Trophoblast cell (in vitro differentiated cells and primary cell): ENCODE data around the gene ARPC2.

ENCODE experiments used
- DNase-seq, 2 donors: peaks; one replicate each; pipeline ENCODE4 v3.0.0-alpha.2; 2016
- H2AFZ ChIP-seq: 2 replicates; pipeline ENCODE4 v1.6.1; 2013; ENCODE audit warnings: low read length, moderate library complexity, mild to moderate bottlenecking; ENCODE audit not compliant: insufficient read depth, poor library complexity
- H2AK5ac ChIP-seq: 2 replicates; pipeline ENCODE4 v1.6.1; 2013; ENCODE audit warnings: mild to moderate bottlenecking, low read length
- H2BK120ac ChIP-seq: 2 replicates; pipeline ENCODE4 v1.6.1; 2013; ENCODE audit warnings: low read length, mild to moderate bottlenecking, moderate library complexity; ENCODE audit not compliant: insufficient read depth, poor library complexity
- H2BK12ac ChIP-seq: 2 replicates; pipeline ENCODE4 v1.6.1; 2013; ENCODE audit warnings: mild to moderate bottlenecking, low read length, moderate library complexity
- H2BK5ac ChIP-seq: 2 replicates; pipeline ENCODE4 v1.6.1; 2013; ENCODE audit warnings: low read length, low read depth, moderate library complexity, mild to moderate bottlenecking; ENCODE audit not compliant: poor library complexity
- H3K14ac ChIP-seq: 2 replicates; pipeline ENCODE4 v1.6.1; 2013; ENCODE audit warnings: mild to moderate bottlenecking, low read length
- H3K18ac ChIP-seq: 2 replicates; pipeline ENCODE4 v1.6.1; 2013; ENCODE audit warnings: mild to moderate bottlenecking, low read length
- H3K23ac ChIP-seq: 2 replicates; pipeline ENCODE4 v1.6.1; 2013; ENCODE audit warnings: low read length
- H3K27ac ChIP-seq: 2 replicates; pipeline ENCODE4 v1.5.1; 2013; ENCODE audit warnings: low read depth, mild to moderate bottlenecking, inconsistent platforms, low read length, moderate library complexity
- H3K27me3 ChIP-seq: 2 replicates; pipeline ENCODE4 v1.6.1; 2013; ENCODE audit warnings: inconsistent platforms, mild to moderate bottlenecking, low read length, moderate library complexity; ENCODE audit not compliant: insufficient read depth
- H3K36me3 ChIP-seq, 2 experiments: 1 replicate in 1 of 2; 2 replicates in 1 of 2; pipeline ENCODE4 v1.6.1; 2013; ENCODE audit warnings: low read length in 2 of 2, mild to moderate bottlenecking in 2 of 2, moderate library complexity in 1 of 2; ENCODE audit not compliant: insufficient read depth in 2 of 2, control insufficient read depth in 1 of 2
- H3K4ac ChIP-seq: 2 replicates; pipeline ENCODE4 v1.6.1; 2013; ENCODE audit warnings: low read depth, mild to moderate bottlenecking, low read length, moderate library complexity
- H3K4me1 ChIP-seq, 2 experiments: 1 replicate in 1 of 2; 2 replicates in 1 of 2; pipeline ENCODE4 v1.6.1; 2013; ENCODE audit warnings: low read length in 2 of 2, mild to moderate bottlenecking in 2 of 2, moderate library complexity in 1 of 2; ENCODE audit not compliant: insufficient read depth in 2 of 2, control insufficient read depth in 1 of 2
- H3K4me2 ChIP-seq: 2 replicates; pipeline ENCODE4 v1.6.1; 2013; ENCODE audit warnings: inconsistent platforms, mild to moderate bottlenecking, low read length, moderate library complexity
- H3K4me3 ChIP-seq: 2 replicates; pipeline ENCODE4 v1.5.1; 2013; ENCODE audit warnings: mild to moderate bottlenecking, low read depth, low read length, inconsistent platforms
- H3K79me1 ChIP-seq: one replicate; pipeline ENCODE4 v1.6.1; 2013; ENCODE audit warnings: low read length
- H3K79me2 ChIP-seq: 2 replicates; pipeline ENCODE4 v1.6.1; 2013; ENCODE audit warnings: low read length, mild to moderate bottlenecking; ENCODE audit not compliant: control insufficient read depth, insufficient read depth, poor library complexity
- H3K9ac ChIP-seq: 2 replicates; pipeline ENCODE4 v1.6.1; 2013; ENCODE audit warnings: mild to moderate bottlenecking, low read length
- H3K9me3 ChIP-seq: 2 replicates; pipeline ENCODE4 v1.6.1; 2013; ENCODE audit warnings: low read depth, mild to moderate bottlenecking, control low read depth, inconsistent platforms, low read length; ENCODE audit not compliant: insufficient read depth
- H4K12ac ChIP-seq: 2 replicates; pipeline ENCODE4 v1.6.1; 2013; ENCODE audit warnings: low read depth, mild to moderate bottlenecking, low read length, moderate library complexity
- H4K8ac ChIP-seq: 2 replicates; pipeline ENCODE4 v1.6.1; 2013; ENCODE audit warnings: low read depth, mild to moderate bottlenecking, low read length, moderate library complexity
- H4K91ac ChIP-seq: one replicate; pipeline ENCODE4 v1.6.1; 2013; ENCODE audit warnings: low read depth, mild to moderate bottlenecking, low read length, moderate library complexity
- WGBS: extraction: QIAGEN DNeasy Blood & Tissue Kit; methylation state at CpG from one replicate; pipeline ENCODE4 v1.1.7; 2013; ENCODE audit warnings: missing lambda C conversion rate; ENCODE audit not compliant: insufficient read length, insufficient coverage; ENCODE audit errors: extremely low coverage; 5-methylcytosine and 5-hydroxymethylcytosine counted together

ARPC2 gene

DNA sequence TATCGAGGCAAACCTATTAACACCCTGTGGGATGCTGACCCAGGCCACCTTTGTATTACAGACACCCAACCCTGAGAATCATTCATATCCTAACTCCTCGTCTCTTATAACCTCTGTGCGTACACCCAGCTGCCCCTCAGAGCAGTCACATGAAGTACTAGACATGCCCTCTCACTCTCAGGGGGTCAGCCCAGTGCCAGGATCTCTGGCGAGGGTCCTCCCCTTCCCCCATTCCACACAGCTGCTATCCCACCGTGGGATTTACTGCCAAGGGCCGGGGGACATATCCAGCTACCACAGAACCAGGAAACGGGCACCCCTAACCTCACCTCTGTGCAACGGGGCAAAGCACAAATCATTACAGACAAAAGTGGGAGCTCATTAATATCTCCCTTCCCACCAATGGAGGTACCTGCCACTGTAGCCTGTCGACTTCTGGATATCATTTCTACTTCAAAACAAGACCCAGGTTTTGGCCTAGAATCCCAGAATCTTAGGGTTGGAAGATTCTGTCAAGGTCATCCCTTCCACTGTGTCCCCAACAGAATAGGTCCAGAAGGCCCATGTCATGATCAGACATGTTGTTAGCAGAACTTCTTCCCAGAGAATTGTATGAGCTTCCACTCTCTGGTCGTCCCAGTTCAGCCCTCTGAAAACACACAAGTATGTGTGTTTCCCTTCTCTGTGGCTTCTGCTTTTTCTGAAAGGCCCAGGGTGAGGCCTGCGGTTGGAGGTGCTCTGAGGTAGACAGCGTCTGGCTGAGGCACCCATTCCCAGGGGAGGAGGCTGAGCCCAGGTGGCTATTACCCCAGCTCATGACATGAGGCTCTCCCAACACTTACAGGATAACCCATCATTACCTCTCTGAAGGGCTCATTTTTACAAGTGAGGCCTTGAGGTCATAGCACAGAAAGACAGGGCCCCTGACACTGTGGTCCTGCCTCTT lies 73.6 kb downstream of the ARPC2 start:
- peak overlapping the region; percentile 84 for H3K18ac ChIP-seq
- no peak overlapping the region for H3K9ac ChIP-seq
- H4K8ac ChIP-seq: peak overlapping the region; percentile 61
- no CpG with 5 or more reads among the region's 12 CpGs for WGBS
- no peaks in the 10 kb centered on the region for H3K36me3 ChIP-seq
- peak overlapping the region; percentile 51 for H3K4ac ChIP-seq
- H2BK12ac ChIP-seq: peak overlapping the region; percentile 46
- H4K12ac ChIP-seq: no peak overlapping the region
- no peak overlapping the region for H2AFZ ChIP-seq
- H3K79me1 ChIP-seq: peaks cover 45% of the 10 kb centered on the region
- peak overlapping the region; percentile 41 for H3K14ac ChIP-seq
- peak overlapping the region; percentile 74 for H2BK120ac ChIP-seq
- peak overlapping the region; percentile 54 for H3K27ac ChIP-seq
- H3K9me3 ChIP-seq: no peaks in the 10 kb centered on the region
- no peaks in the 10 kb centered on the region for H3K27me3 ChIP-seq
- peak overlapping the region; percentile 81 for H2BK5ac ChIP-seq
- no peak overlapping the region for H3K23ac ChIP-seq
- H3K4me1 ChIP-seq: peaks cover 55 to 63% of the 10 kb centered on the region in 2 experiments
- H3K4me3 ChIP-seq: peak overlapping the region; percentile 9
- H3K79me2 ChIP-seq: peaks cover 30% of the 10 kb centered on the region
- peak overlapping the region; percentile 62 for H4K91ac ChIP-seq
- peak overlapping the region; percentile 86 for H2AK5ac ChIP-seq
- no peak for DNase-seq
- H3K4me2 ChIP-seq: peak overlapping the region; percentile 71

DNA sequence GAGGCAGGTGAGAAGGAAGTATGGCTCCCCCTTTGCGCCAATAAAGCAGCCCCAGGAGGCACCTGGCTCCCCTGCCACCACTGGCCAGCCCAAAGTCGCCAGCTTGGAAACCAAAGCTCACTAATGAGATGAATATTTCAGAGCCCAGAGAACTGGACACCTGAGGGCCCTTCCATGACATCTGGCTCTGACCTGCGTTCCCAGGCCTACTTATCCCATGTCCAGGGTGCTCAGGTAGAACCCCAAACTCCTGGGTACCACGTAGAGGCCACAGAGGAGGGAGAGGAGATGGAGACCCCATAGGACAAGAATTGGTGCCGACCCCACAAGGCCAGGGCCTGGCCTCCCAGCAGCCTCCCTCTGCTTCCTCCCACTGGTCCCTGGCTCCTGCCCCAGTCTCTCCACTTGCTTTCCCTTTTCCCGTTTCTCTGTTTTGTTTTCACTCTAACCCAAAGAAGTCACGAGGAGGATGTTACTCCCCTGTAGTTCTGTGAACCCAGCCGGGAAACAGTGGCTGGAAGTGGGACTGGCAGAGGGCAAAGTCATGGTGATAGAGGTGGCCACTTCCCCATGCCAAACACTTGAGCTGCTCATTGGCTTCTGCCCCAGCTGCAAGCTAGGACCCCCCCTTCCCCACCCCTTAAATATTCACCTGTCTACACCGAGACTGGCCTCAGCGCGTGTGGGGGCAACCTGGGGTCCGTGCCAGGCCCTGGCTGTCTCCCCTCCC lies 74.5 kb downstream of the ARPC2 start:
- Histone ChIP-seq H4K91ac (peak overlapping the region; percentile 83), H2BK120ac (peak overlapping the region; percentile 39), H3K9ac (peak overlapping the region; percentile 86), H3K14ac (peak overlapping the region; percentile 82), H3K4me2 (peak overlapping the region; percentile 71), H3K36me3 (no peaks in the 10 kb centered on the region), H3K79me2 (peaks cover 22% of the 10 kb centered on the region), H4K12ac (peak overlapping the region; percentile 55), H3K4me1 (peaks cover 46 to 57% of the 10 kb centered on the region in 2 experiments), H3K79me1 (peaks cover 38% of the 10 kb centered on the region), H3K4me3 (peak overlapping the region; percentile 77), H4K8ac (peak overlapping the region; percentile 47), H2AFZ (peak overlapping the region; percentile 5), H3K27me3 (no peaks in the 10 kb centered on the region), H2BK12ac (peak overlapping the region; percentile 46), H3K18ac (peak overlapping the region; percentile 88), H2AK5ac (peak overlapping the region; percentile 86), H3K27ac (peak overlapping the region; percentile 54), H3K9me3 (no peaks in the 10 kb centered on the region), H2BK5ac (peak overlapping the region; percentile 81), H3K23ac (no peak overlapping the region), H3K4ac (peak overlapping the region; percentile 51)
- WGBS: no CpG with 5 or more reads among the region's 12 CpGs
- DNase-seq: no peak

DNA sequence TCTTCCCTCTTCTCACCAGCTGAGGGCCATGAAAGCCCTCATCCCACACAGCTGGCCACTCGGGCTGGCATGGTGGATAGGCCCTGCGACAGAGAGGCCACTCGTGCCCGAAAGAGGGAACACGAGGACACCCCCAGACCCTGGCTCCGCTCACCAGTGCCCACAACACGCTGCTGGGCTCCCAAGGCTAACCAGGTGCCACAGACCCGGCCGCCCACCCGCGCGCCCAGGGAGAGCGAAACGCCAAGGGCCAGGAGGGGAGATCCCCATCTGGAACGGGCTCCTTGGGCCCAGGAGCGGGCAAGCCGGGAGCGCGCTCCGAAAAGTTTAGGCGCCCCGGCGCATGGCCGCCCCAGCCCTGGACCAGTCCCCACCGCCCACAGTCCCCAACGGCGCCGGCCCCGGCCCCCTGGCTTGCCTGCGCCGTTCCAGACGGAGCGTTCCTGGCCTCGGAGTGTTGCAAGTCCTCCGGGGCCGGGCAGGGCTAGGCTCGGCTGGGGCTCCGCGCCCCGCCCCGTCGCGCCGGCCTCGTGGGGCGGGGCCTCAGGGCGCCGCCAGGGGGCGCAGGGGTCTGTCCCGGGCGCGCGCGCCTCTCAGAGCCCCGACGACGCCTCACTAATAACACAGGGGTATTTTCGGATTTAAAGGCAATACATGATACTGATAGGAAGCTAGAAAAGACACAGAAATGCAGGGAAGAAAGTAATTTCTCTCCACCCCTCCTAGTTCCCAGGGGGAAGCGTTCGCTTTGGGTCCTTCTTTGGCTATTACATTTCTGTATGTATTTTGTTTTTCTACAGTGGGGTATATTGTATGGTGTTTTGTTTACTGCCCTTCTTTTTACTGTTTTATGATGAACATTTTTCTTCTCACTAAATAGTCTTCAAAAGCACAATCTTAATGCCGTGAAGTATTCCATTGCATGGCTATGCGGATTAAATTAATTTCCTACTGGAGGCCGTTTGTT lies 75.3 kb downstream of the ARPC2 start, which contains the start of gene TMBIM1:
TSS of gene TMBIM1 (minus strand) at position 456 of the 967 bp plus-strand sequence. CDS start 10,362 bp downstream, outside the sequence.
- Histone ChIP-seq H2BK5ac (peak within 1 kb of the TSS; percentile 51), H3K9ac (peak within 1 kb of the TSS; percentile 86), H3K9me3 (no peaks in the 10 kb centered on the region), H3K79me2 (peaks cover 20% of the 10 kb centered on the region), H3K4me2 (peak within 1 kb of the TSS; percentile 71), H3K4me1 (peaks cover 41 to 50% of the 10 kb centered on the region in 2 experiments), H3K18ac (peak within 1 kb of the TSS; percentile 88), H2BK120ac (peak within 1 kb of the TSS; percentile 39), H2AK5ac (peak within 1 kb of the TSS; percentile 25), H3K79me1 (peaks cover 33% of the 10 kb centered on the region), H3K27ac (peak within 1 kb of the TSS; percentile 54), H3K36me3 (no peaks in the 10 kb centered on the region), H3K14ac (peak within 1 kb of the TSS; percentile 82), H3K4ac (peak within 1 kb of the TSS; percentile 51), H4K8ac (peak within 1 kb of the TSS; percentile 47), H2BK12ac (peak within 1 kb of the TSS; percentile 25), H4K12ac (peak within 1 kb of the TSS; percentile 55), H4K91ac (peak within 1 kb of the TSS; percentile 83), H3K4me3 (peak within 1 kb of the TSS; percentile 77), H3K23ac (no peak within 1 kb of the TSS), H3K27me3 (no peaks in the 10 kb centered on the region), H2AFZ (peak within 1 kb of the TSS; percentile 5)
- WGBS: no CpG with 5 or more reads among the region's 63 CpGs
- peak; percentile 73 to 91 for DNase-seq
